ENCODE results near the gene ATXN3L.

- TF ChIP-seq CTCF (conservative IDR thresholded peaks at IDR 0.05; ENCODE audit: low read depth, low read length), result no peak
- no peak for TF ChIP-seq EZH2 (IDR thresholded peaks at IDR 0.05; ENCODE audit: low read length, unreplicated experiment)
Measured at GRCh38 chrX:13334491-13334890, 14.6 kb upstream of the ATXN3L start.

All from PC-3 (cell line).